GM12878 (cell line): ENCODE measurements around the gene GSTO1. TPM values are rescaled to one million over a fixed set of nuclear protein-coding genes. Genes with fewer than 3 reads are reported as not detected.

ENCODE experiments used
- ATAC-seq: fragments of 200-7000 bp; cut with Tn5 transposase; 3 replicates; pipeline ENCODE4 v1.9.1; 2020; ENCODE audit warnings: mild to moderate bottlenecking, moderate library complexity
- BruUV-seq: library from RNA; stranded (reverse); fragments of 400-500 nt; replicated peaks from 2 replicates; lab custom pipeline; 2021; lab: Mats Ljungman, UMichigan
- CTCF ChIA-PET: fragments of 300-600 bp; sonication (Branson Sonifier 250); formaldehyde crosslinking; extraction: SDS; loops from one replicate; lab custom pipeline; 2021; ENCODE audit warnings: inconsistent platforms; lab: Yijun Ruan, JAX
- POLR2A ChIA-PET: fragments of 350-600 bp; formaldehyde crosslinking; extraction: SDS; loops from one replicate; lab custom pipeline; 2021; ENCODE audit warnings: inconsistent platforms; lab: Charles Lee
- RAD21 ChIA-PET: fragments of 300-600 bp; sonication (Branson Sonifier 250); formaldehyde crosslinking; loops from one replicate; lab custom pipeline; 2023; ENCODE audit warnings: antibody characterized with exemption; ENCODE audit not compliant: unreplicated experiment; lab: Charles Lee
- SMC1A ChIA-PET: fragments of 300-600 bp; sonication (Branson Sonifier 250); formaldehyde crosslinking; loops from one replicate; lab custom pipeline; 2023; ENCODE audit not compliant: unreplicated experiment, uncharacterized antibody; lab: Charles Lee
- DNase-seq: peaks from one replicate; pipeline ENCODE4 v3.0.0-alpha.2; 2011; ENCODE audit warnings: low read depth, low spot score
- FAIRE-seq: peaks from 3 replicates; lab custom pipeline; 2011; peaks lifted over from hg19 to GRCh38; lab: Jason Lieb, UNC
- H2AFZ ChIP-seq: 2 replicates; pipeline ENCODE4 v1.6.0; 2011; ENCODE audit warnings: low read depth, low read length, control low read depth; ENCODE audit not compliant: control insufficient read depth
- H3K27ac ChIP-seq: 2 replicates; pipeline ENCODE4 v1.5.1; 2011; ENCODE audit warnings: control low read depth; ENCODE audit not compliant: control insufficient read depth, insufficient read depth
- H3K27me3 ChIP-seq, 2 experiments: replicated peaks in 1 of 2; 2 replicates each; pipeline versions ENCODE4 v1.6.0 to v1.6.1; 2011; ENCODE audit warnings: low read length in 1 of 2; ENCODE audit not compliant: control insufficient read depth in 2 of 2, insufficient read depth in 2 of 2
- H3K36me3 ChIP-seq, 2 experiments: 2 replicates each; pipeline ENCODE4 v1.5.1; 2011; ENCODE audit warnings: low read length in 1 of 2; ENCODE audit not compliant: control insufficient read depth in 2 of 2, insufficient read depth in 2 of 2
- H3K4me1 ChIP-seq: 2 replicates; pipeline ENCODE4 v1.6.1; 2011; ENCODE audit warnings: mild to moderate bottlenecking, low read length, moderate library complexity, mixed read lengths; ENCODE audit not compliant: control insufficient read depth, insufficient read depth
- H3K4me2 ChIP-seq: 2 replicates; pipeline ENCODE4 v1.6.0; 2011; ENCODE audit warnings: control low read depth; ENCODE audit not compliant: control insufficient read depth, insufficient read depth
- H3K4me3 ChIP-seq: fragments of 200-600 bp; sonication (generic); 2 replicates; pipeline ENCODE4 v1.5.1; 2016
- H3K79me2 ChIP-seq: 2 replicates; pipeline ENCODE4 v1.6.0; 2011; ENCODE audit warnings: low read length; ENCODE audit not compliant: control insufficient read depth, insufficient read depth
- H3K9ac ChIP-seq: 2 replicates; pipeline ENCODE4 v1.8.0; 2011; ENCODE audit warnings: low read length, control low read depth, mixed read lengths; ENCODE audit not compliant: control insufficient read depth, insufficient read depth
- H3K9me3 ChIP-seq: replicated peaks from 3 replicates; pipeline ENCODE4 v1.5.1; 2011; ENCODE audit warnings: mild to moderate bottlenecking, low read length; ENCODE audit not compliant: control insufficient read depth, insufficient read depth
- H4K20me1 ChIP-seq: 2 replicates; pipeline ENCODE4 v1.6.0; 2011; ENCODE audit not compliant: control insufficient read depth, insufficient read depth
- ATF2 ChIP-seq: IDR thresholded peaks from 2 replicates; pipeline ENCODE4 v1.6.1; 2012; ENCODE audit warnings: low read length, inconsistent platforms
- CBFB ChIP-seq: IDR thresholded peaks from 2 replicates; pipeline ENCODE4 v1.6.1; 2016; ENCODE audit warnings: antibody characterized with exemption, low read depth
- IKZF2 ChIP-seq, 2 experiments: fragments of 450-650 bp; IDR thresholded peaks; 2 replicates each; pipeline ENCODE4 v1.6.1; 2017; ENCODE audit warnings: mild to moderate bottlenecking in 2 of 2, moderate library complexity in 2 of 2
- NFIC ChIP-seq: IDR thresholded peaks from 2 replicates; pipeline ENCODE4 v1.6.1; 2012; ENCODE audit warnings: low read depth, mild to moderate bottlenecking, inconsistent platforms, low read length, moderate library complexity
- WGBS: methylation state at CpG from one replicate; pipeline ENCODE4 v1.1.6; 2016; ENCODE audit warnings: low lambda C conversion rate; ENCODE audit not compliant: insufficient replicate concordance, insufficient coverage; ENCODE audit errors: missing lambda C conversion rate; 5-methylcytosine and 5-hydroxymethylcytosine counted together
- in situ Hi-C: fragments of 300-500 bp; cut with MboI; formaldehyde crosslinking; loops from 9 replicates; pipeline ENCODE4 v1.14.3; 2018; ENCODE audit warnings: mixed read lengths
- intact Hi-C: fragments of 100-400 bp; cut with micrococcal nuclease; formaldehyde crosslinking; loops from one replicate; pipeline ENCODE4 v1.14.2; 2022; ENCODE audit not compliant: unreplicated experiment
- polyA plus RNA-seq, 11 experiments: library from polyadenylated mRNA; depleted of rRNA in 4 of 11; unstranded in 6 of 11; stranded (reverse) in 5 of 11; fragments of >200 nt; fragmentation: Nextera tagmentation in 4 of 11; fragmentation: Illumina TruSeq in 1 of 11; extraction: Ambion mirVana in 4 of 11; extraction: Trizol in 1 of 11; gene quantifications; 1 replicate in 1 of 11; 2 replicates in 10 of 11; pipeline versions ENCODE4 v1.2.1 to v1.2.3, GENCODE V29; 2011 to 2016; ENCODE audit warnings: inconsistent platforms in 2 of 11, missing spikeins in 2 of 11, low read depth in 1 of 11
- total RNA-seq, 4 experiments: library from RNA; depleted of rRNA in 3 of 4; stranded (reverse); fragments of >200 nt in 3 of 4; fragmentation: Illumina TruSeq in 1 of 4; extraction: Trizol in 1 of 4; gene quantifications; 2 replicates each; pipeline versions ENCODE4 v1.2.1 to v1.2.3, GENCODE V29; 2013 to 2021

Gene GSTO1
- total and polyA plus RNA-seq, 10 of the 15 experiments (the other 5 are each of a cell fraction or from before 2014, with no cell fraction given) = 53.1 to 197 (median 112) TPM

- Histone ChIP-seq H2AFZ (no peak overlapping the region), H3K9ac (peak overlapping the region; percentile 86), H3K79me2 (peaks cover 39% of the 10 kb centered on the region), H3K27ac (peak overlapping the region; percentile 80), H3K36me3 (peaks cover 0 to 10% of the 10 kb centered on the region in 2 experiments; a peak in 1 of 4 replicates), H3K4me3 (peak overlapping the region; percentile 73), H3K27me3 (no peaks in the 10 kb centered on the region), H3K4me2 (peak overlapping the region; percentile 89), H3K4me1 (0 out of 2 replicates have a peak, but pooled peaks cover 3% of the 10 kb centered on the region), H4K20me1 (no peaks in the 10 kb centered on the region), H3K9me3 (no peaks in the 10 kb centered on the region)
- no peak for FAIRE-seq
- 3% methylated on average over 14 of the region's 14 CpGs for WGBS
- SMC1A ChIA-PET = interaction anchor here (1.1 to 3.2 kb wide), 4 partner anchors 9 to 84 kb away, joined by 3 to 20 read pairs (median 6); partner anchors contain the start of gene GSTO1
- RAD21 ChIA-PET = interaction anchor here (2.2 kb wide), 1 partner anchor 13 kb away, joined by 7 read pairs; the partner anchor contains the start of gene GSTO1
- intact Hi-C loops = loop anchor here (5.0 to 10.0 kb wide), 2 partner anchors 146 to 363 kb away; partner anchors contain the start of gene SFR1
- in situ Hi-C loops = no loop called here
- POLR2A ChIA-PET = interaction anchor here (4.2 kb wide), 1 partner anchor 12 kb away, joined by 36 read pairs; the partner anchor contains the start of gene GSTO1
- ATAC-seq = peak; percentile 9
- no peak for DNase-seq
- CTCF ChIA-PET = interaction anchor here (1.2 to 1.9 kb wide), 3 partner anchors 12 to 83 kb away, joined by 3 to 5 read pairs (median 5); partner anchors contain the start of gene CFAP43
- peak; percentile 32; the same call in 1 of the 2 replicates for TF ChIP-seq NFIC
- no peak for TF ChIP-seq CBFB
- peak; percentile 40; the same call in 1 of the 2 replicates for TF ChIP-seq ATF2
- TF ChIP-seq IKZF2 (IDR thresholded peaks at IDR 0.05) = no peak
- no TSS peak for BruUV-seq
Measured at GRCh38 chr10:104267721-104268404, 13.2 kb downstream of the GSTO1 start.
